PC-9 (cell line): Measurements from ENCODE around the gene JAML.

ENCODE experiments used
- EZH2 ChIP-seq: fragments of 200-600 bp; sonication (generic); IDR thresholded peaks from 2 replicates; pipeline ENCODE4 v1.8.0; 2017; ENCODE audit warnings: antibody characterized with exemption, low read depth
- TF ChIP-seq, protein P1 (sequence below): fragments of 200-600 bp; sonication (generic); conservative IDR thresholded peaks from 2 replicates; pipeline ENCODE4 v1.6.1; 2017; ENCODE audit warnings: mixed run types, antibody characterized with exemption, mild to moderate bottlenecking, moderate library complexity

DNA sequence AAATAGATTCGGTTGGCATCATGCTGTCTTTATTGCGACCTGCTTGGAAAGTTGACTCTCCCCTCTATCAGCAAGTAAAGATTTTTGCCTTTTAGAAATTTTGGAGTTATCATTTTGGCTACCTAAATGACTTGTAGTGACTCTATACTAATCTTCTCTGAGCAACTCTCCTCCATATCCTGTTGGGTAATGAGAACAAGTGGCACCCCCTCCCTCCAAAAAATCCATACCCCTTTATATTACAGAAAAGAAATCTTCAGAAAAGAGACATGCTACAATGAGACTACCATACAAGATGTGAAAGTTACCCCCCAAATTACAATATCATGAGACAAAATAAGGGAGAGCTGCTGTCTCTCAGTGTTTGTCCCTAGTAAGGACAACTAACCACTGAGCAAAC, 1.2 kb downstream of the JAML start:
- TF ChIP-seq, protein P1, sequence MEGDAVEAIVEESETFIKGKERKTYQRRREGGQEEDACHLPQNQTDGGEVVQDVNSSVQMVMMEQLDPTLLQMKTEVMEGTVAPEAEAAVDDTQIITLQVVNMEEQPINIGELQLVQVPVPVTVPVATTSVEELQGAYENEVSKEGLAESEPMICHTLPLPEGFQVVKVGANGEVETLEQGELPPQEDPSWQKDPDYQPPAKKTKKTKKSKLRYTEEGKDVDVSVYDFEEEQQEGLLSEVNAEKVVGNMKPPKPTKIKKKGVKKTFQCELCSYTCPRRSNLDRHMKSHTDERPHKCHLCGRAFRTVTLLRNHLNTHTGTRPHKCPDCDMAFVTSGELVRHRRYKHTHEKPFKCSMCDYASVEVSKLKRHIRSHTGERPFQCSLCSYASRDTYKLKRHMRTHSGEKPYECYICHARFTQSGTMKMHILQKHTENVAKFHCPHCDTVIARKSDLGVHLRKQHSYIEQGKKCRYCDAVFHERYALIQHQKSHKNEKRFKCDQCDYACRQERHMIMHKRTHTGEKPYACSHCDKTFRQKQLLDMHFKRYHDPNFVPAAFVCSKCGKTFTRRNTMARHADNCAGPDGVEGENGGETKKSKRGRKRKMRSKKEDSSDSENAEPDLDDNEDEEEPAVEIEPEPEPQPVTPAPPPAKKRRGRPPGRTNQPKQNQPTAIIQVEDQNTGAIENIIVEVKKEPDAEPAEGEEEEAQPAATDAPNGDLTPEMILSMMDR, result no peak
- no peak for TF ChIP-seq EZH2
